H1 (cell line): ENCODE measurements around the gene NDUFAB1. TPM values are rescaled to one million over a fixed set of nuclear protein-coding genes. Genes with fewer than 3 reads are reported as not detected.
A peak's percentile ranks its signal among the peaks of the same experiment; 100 is the strongest.

Source experiments
- ASH2L ChIP-seq: fragments of 200-600, 300-600 bp; sonication (generic); IDR thresholded peaks from one replicate; pipeline ENCODE4 v1.7.1; 2017; ENCODE audit warnings: low read length
- CBX8 ChIP-seq: fragments of 300-800, 300-1000 bp; sonication (generic); IDR thresholded peaks from 2 replicates; pipeline ENCODE4 v1.7.1; 2016; ENCODE audit warnings: low read depth, low read length, borderline replicate concordance
- CHD1 ChIP-seq: IDR thresholded peaks from 2 replicates; pipeline ENCODE4 v1.6.1; 2012; ENCODE audit warnings: low read depth, low read length, improper control_type of control experiment
- EZH2 ChIP-seq: fragments of 200-600 bp; sonication (generic); IDR thresholded peaks from 2 replicates; pipeline ENCODE4 v1.7.1; 2012; ENCODE audit warnings: low read depth, mild to moderate bottlenecking, moderate library complexity, low read length, inconsistent platforms; ENCODE audit not compliant: severe bottlenecking
- FOSL1 ChIP-seq: IDR thresholded peaks from 2 replicates; pipeline ENCODE4 v1.6.1; 2011; ENCODE audit warnings: mild to moderate bottlenecking, low read depth, low read length, moderate library complexity; ENCODE audit not compliant: insufficient read depth
- GABPA ChIP-seq: IDR thresholded peaks from 2 replicates; pipeline ENCODE4 v1.6.1; 2011; ENCODE audit warnings: mild to moderate bottlenecking, low read length, moderate library complexity, borderline replicate concordance; ENCODE audit not compliant: insufficient read depth
- GTF2F1 ChIP-seq: IDR thresholded peaks from 2 replicates; pipeline ENCODE4 v1.6.1; 2012; ENCODE audit warnings: low read depth, low read length, improper control_type of control experiment, borderline replicate concordance
- JUN ChIP-seq: IDR thresholded peaks from 2 replicates; pipeline ENCODE4 v1.6.1; 2011; ENCODE audit warnings: low read depth, mild to moderate bottlenecking, improper control_type of control experiment, low read length
- KDM1A ChIP-seq: fragments of 200-600, 300-600 bp; sonication (generic); IDR thresholded peaks from 2 replicates; pipeline ENCODE4 v1.7.1; 2016; ENCODE audit warnings: mild to moderate bottlenecking, low read length, borderline replicate concordance
- MAFK ChIP-seq: IDR thresholded peaks from 2 replicates; pipeline ENCODE4 v1.6.1; 2012; ENCODE audit warnings: low read depth, mild to moderate bottlenecking, improper control_type of control experiment, low read length
- POLR2AphosphoS5 ChIP-seq: IDR thresholded peaks from 2 replicates; pipeline ENCODE4 v1.6.1; 2011; ENCODE audit warnings: low read depth, low read length
- RFX5 ChIP-seq: IDR thresholded peaks from 2 replicates; pipeline ENCODE4 v1.6.1; 2011; ENCODE audit warnings: low read depth, low read length, improper control_type of control experiment, borderline replicate concordance
- SIRT6 ChIP-seq: IDR thresholded peaks from one replicate; pipeline ENCODE4 v1.7.1; 2012; ENCODE audit warnings: low read length, inconsistent platforms
- SIX5 ChIP-seq: IDR thresholded peaks from 2 replicates; pipeline ENCODE4 v1.6.1; 2011; ENCODE audit warnings: mild to moderate bottlenecking, low read depth, low read length
- polyA plus RNA-seq, 7 experiments: library from polyadenylated mRNA; depleted of rRNA in 3 of 7; stranded (reverse) in 5 of 7; unstranded in 2 of 7; fragments of >200 nt in 5 of 7; fragments of 200-250 nt in 2 of 7; gene quantifications; 1 replicate in 5 of 7; 2 replicates in 1 of 7; 4 replicates in 1 of 7; pipeline versions ENCODE4 v1.2.1 to v1.2.3, GENCODE V29; 2011 to 2013; ENCODE audit warnings: missing spikeins in 2 of 7, mixed read lengths in 2 of 7
- total RNA-seq: library from RNA; stranded (reverse); fragmentation: NEBNext Ultra II Directional; extraction: Animal tissue kit (Norgen Biotek cat#: 25700); gene quantifications from 2 replicates; pipeline ENCODE4 v1.2.1, GENCODE V29; 2021
- TF ChIP-seq, protein P1 (sequence below): IDR thresholded peaks from 2 replicates; pipeline ENCODE4 v1.6.1; 2012; ENCODE audit warnings: low read length, inconsistent platforms

NDUFAB1 gene
- total and polyA plus RNA-seq, 2 of the 8 experiments (the other 6 are each of a cell fraction or from before 2014, with no cell fraction given): 135 to 294 TPM

DNA sequence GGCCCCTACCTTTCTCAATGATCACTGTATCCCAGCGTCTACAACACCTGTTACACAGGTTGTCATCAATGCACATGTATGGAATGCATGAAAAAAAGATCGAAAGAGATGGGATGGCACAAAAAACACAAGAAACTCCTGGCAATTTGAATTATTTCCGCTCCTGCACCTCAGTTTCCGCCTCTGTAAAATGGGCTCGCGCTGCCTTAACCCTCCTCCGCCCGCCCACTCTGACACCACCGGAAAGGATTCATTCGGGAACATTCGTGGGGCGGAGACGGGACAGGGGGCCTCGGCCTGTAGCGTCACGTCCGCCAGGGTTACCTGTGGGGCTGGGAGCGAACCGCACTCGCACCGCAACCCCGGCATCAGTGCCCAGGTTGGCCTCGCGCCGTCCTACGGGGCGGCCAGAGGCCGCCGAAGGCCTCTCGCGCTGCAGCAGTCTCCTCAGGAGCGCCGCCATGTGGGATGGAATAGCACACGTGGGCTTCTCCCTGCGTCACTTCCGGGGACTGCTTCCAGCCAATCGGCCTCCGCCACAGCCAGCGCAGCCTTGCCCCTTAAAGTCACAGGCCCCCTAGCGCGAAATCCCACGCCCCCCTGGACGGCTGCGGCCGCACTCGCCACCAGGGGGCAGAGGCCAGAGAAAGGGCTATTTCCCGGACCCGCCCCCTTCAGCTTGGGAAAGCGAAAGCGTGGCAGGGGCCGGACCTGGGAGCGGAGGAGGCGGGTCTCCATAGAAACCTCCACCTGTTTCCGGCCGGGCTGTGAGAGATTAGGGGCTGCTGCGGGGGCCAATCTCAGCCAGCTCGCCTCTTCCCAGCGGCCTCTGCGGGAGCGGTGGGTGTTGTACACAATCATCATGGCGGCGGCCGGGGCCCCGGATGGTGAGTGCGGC is 39.0 kb downstream of the NDUFAB1 start, which contains the start of the genes EARS2 and UBFD1 (continued):
- TF ChIP-seq CHD1: no peak
- peak; percentile 39; the same call in 1 of the 2 replicates for TF ChIP-seq GTF2F1
- no peak for TF ChIP-seq EZH2
- peak; percentile 57; the same call in 1 of the 2 replicates for TF ChIP-seq GABPA
- TF ChIP-seq FOSL1: no peak
- TF ChIP-seq, protein P1, sequence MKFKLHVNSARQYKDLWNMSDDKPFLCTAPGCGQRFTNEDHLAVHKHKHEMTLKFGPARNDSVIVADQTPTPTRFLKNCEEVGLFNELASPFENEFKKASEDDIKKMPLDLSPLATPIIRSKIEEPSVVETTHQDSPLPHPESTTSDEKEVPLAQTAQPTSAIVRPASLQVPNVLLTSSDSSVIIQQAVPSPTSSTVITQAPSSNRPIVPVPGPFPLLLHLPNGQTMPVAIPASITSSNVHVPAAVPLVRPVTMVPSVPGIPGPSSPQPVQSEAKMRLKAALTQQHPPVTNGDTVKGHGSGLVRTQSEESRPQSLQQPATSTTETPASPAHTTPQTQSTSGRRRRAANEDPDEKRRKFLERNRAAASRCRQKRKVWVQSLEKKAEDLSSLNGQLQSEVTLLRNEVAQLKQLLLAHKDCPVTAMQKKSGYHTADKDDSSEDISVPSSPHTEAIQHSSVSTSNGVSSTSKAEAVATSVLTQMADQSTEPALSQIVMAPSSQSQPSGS: peak; percentile 30; the same call in 1 of the 2 replicates
- TF ChIP-seq POLR2AphosphoS5: peak; percentile 75
- TF ChIP-seq RFX5: 0 out of 2 replicates have a peak, but pooled peaks have one; percentile 11
- peak; percentile 100 for TF ChIP-seq KDM1A
- TF ChIP-seq CBX8: no peak
- no peak for TF ChIP-seq SIX5
- TF ChIP-seq MAFK: no peak
- no peak for TF ChIP-seq SIRT6
- peak; percentile 65 for TF ChIP-seq ASH2L
- no peak for TF ChIP-seq JUN
